HG02870 (cell line): Measurements from ENCODE around the gene AEN.
A peak's percentile ranks its signal among the peaks of the same experiment; 100 is the strongest.

Experiments
- ATAC-seq: cut with Tn5 transposase; IDR thresholded peaks from one replicate; pipeline ENCODE4 v1.9.1; 2021; ENCODE audit warnings: mild to moderate bottlenecking, moderate library complexity; ENCODE audit not compliant: unreplicated experiment

Gene AEN

DNA sequence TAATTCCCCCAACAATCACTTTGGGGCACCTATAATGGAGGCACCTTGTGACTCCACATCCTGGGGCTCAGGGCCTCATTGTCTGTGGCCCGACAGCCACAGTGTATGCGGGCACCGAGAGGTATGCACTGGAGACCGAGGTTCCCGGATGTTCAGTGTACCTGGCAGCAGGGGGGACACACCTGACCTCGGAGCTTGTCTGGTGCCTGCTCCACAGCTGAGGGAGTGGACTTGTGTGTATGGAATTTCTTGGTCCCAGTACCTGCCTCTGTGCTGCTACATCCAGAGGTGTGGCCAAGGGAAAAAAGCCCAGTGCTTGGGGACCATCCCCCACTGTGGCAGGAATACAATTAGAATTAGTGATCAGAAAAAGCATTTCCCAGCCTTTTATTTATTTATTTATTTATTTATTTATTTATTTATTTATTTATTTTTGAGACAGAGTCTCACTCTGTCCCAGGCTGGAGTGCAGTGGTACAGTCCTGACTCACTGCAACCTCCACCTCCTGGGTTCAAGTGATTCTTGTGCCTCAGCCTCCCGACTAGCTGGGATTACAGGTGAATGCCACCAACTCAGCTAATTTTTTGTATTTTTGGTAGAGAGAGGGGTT, 8.8 kb upstream of the AEN start:
- ATAC-seq: no peak

DNA sequence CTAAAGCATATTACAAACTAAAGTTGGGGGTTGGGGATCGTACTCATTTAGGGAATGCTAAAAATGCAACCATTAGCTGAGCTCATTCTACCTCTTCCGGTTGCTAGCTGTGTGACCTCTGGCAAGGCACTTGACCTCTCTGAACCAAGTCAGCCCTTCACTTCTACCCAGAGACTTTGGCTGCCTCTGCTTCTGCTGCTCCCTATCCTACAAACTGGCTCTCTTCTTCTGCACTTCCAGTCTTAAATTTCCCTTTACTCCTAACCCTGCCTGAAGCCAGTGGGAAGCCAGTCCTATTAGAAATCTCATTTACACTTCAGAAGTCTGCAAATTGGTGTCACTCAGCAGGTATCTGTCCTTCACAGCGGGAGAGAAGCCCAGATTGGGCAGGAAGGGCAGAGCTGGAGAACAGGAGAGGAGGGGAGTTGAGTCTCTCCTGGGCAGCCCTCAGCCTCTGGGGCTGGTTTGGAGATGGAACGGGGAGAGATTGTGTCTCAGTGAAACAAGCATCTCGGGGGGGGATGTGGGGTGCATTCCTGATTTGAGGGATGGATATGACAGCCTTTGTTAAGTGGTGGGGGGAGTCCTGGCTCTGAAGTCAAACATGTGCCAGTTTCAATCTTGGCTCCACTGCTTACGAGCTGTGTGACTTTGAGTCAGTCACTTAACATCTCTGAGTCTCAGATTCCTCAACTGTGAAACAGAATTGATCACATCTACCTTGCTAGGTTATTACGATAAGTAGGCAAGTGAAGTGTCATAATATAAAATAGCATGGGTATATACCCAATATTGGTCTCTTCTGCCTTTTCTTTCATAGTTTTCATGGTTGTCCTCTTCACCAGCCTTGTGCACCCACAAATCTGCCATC, 7.8 kb upstream of the AEN start:
- ATAC-seq: no peak

DNA sequence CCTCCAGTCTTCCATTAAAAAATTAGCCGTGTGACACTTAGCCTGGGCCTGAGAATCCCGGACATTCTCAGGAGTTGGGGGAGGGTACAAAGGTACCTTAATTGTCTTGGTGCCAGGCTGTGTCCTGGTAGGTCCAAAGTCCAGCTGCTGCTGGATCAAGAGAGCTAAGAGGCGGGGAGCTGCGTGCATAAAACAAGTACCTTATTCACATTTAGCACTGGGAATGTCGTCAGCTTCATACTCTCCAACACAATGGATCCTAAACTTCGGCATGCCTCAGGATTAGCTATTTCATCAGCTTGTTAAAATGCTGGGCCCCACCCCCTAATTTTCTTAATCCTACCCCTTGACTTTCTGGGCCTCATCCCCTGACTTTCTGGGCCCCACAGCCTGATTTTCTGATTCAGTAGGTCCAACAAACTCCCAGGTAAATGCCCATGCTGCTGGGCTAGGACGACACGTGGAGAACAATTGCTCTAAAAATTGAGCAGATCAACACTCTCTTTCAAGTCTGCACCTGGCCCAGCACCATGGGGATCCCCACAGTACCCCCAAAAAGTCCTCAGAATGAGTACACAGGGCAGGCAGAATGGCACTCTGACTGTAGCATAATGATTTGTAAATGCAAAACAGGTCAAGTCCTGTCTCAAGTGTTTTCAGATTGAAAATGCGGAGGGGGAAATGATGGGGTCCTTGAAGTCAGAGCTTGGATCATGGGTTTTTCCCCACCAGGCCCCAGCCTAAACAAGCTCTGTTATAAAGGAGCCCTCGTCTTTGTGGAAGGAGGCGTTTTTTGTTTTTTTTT, 5.6 kb upstream of the AEN start:
- ATAC-seq: peak; percentile 84

DNA sequence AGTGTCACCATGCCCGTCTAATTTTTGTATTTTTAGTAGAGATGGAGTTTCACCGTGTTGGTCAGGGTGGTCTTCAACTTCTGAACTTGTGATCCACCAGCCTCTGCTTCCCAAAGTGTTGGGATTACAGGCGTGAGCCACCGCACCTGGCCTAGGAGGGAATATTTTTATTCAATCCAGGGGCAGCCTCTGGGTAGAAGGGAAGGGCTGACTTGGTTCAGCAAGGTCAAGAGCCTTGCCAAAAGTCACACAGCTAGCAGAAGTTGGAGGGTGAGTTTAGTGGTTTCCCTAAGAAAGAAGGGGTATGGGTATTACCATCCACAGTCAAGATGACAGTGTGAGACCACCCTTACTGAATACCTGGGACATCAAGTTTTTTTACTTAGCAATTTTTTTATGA, 4.9 kb upstream of the AEN start:
- ATAC-seq: no peak

DNA sequence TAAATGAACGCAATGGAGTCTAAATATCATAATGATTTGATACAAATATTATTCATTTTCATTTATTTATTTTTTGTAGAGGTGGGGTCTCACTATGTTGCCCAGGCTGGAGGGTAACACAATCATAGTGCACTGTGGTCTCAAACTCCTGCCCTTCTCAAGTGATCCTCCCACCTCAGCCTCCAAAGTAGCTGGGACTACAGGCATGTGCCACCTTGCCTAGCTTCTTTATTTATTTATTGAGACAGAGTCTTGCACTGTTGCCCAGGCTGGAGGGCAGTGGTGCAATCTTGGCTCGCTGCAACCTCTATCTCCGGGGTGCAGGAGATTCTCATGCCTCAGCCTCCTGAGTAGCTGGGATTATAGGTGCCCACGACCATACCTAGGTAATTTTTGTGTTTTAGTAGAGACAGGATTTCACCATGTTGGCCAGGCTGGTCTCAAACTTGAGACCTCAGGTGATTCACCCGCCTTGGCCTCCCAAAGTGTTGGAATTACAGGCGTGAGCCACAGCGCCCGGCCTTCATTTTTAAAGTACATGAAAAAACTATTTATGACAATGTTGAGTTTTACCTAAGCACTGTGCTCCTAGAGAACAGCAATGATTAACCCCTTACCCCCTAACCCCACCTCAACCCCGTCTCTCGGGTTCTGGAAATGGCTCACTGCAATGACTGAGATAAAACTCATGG, 4.0 kb upstream of the AEN start:
- no peak for ATAC-seq

DNA sequence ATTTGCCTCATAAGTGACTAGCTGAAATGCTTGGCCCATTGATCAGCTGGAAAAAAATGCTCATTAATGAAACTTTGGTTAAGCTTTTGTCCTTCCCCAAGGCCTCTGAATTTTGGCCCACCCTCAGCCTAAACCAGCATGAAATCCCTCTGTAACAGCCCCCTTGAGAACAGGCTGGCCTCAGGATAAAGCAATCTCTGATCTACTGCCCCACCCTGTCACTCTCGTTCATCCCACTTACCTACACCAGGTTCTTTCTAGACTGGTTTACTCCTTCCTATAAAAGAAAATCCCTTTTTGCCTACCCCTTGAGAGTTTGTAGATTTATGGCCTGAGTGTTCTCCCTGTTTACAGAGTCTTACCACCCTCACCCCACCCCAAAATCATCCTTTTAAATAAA, 3.4 kb upstream of the AEN start:
- no peak for ATAC-seq

GRCh38 chr15:88618686-88619085, 2.5 kb upstream of the AEN start:
- ATAC-seq: no peak

DNA sequence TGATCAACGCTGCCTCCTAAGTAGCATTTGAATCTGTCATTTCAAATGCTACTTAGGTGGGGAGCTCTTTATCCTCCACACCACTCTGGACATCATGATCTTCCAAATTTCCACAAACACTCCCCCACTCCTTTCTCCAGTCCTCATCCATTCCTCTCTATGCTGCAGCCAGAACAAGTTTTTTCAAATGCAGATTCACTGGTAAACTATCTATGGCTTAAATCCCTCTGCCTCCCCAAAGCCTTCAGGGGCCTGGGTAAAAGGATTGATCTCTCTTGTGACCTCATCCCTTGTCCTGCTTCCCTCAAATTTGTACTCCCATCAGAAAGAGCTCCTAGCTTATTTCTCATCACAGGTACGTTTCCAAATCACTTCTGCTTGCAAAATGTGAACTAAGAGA, 1.3 kb upstream of the AEN start:
- ATAC-seq: no peak

- ATAC-seq: peak; percentile 38
Measured at GRCh38 chr15:88621789-88622604, 857 bp downstream of the AEN start.

- ATAC-seq: no peak
Measured at GRCh38 chr15:88622605-88622975, 1.4 kb downstream of the AEN start.

GRCh38 chr15:88623061-88623460, 1.9 kb downstream of the AEN start:
- ATAC-seq: peak; percentile 17

DNA sequence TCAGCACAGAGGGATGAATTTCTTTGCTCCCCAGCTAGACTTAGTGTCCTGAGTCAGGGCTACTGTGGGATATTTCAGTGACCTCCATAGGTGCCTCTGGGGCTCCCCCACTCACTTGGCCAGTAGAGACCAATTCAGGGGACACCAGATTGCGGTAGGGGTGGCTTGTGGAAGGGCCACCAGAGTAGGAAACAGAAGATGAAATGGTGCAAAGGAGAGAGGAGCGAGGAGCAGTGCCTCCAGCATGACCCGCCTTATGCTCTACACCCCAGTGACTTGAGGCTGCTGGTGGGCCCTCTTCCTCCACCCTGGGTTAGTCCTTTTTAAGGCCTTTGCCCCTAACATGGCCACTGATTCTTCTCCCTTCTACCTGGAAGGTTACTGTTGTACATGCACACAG, 2.5 kb downstream of the AEN start:
- no peak for ATAC-seq

DNA sequence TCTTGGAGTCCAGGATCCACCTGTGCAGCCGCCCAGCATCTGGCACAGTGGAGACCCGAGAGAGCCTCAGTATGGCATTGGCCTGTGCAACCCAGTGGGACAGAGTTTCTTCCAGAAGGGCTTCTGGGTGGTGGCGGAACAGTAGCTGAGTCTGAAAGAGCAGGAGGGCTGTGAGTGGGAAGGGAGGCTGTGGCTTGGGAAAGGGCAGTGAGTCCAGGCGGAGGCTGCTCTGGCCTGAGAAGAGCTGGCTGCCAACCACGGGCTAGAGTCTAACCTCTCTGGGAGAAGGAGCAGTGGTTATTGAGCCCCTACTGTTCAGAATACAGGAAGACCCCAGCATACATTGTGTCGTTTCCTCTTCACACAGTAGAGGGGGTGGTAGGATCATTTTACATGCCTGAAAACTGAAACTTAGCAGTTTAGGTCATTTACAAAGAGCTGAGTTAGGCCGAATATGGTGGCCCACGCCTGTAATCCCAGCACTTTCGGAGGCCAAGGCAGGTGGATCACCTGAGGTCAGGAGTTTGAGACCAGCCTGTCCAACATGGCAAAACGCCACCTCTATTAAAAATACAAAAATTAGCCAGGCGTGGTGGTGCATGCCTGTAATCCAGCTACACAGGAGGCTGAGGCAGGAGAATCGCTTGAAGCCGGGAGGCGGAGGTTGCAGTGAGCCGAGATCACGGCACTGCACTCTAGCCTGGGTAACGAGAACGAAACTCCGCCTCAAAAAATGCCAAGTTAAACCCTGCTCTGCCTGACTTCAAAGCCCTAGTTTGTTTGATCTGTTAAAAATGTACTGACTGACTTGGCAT, 3.2 kb downstream of the AEN start:
- ATAC-seq: peak; percentile 29

DNA sequence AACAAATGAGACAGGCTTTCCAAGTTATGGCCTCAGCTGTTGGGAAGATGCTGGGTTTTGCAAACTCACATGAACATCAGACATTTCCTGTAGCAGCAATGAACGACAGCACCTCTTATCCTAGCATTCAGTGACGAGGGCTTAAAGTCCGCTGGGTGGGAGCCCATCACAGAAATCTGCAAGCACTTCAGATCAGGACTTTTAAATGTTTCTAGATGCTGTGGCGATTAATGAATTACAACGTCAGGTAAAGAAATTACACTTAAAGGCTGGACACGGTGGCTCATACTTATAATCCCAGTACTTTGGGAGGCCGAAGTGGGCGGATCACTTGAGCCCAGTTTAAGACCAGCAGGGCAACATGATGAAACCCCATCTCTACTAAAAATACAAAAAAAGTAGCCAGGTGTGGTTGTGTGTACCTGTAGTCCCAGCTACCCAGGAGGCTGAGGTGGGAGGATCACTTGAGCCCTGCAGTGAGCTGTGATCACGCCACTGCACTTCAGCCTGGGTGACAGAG, 3.9 kb downstream of the AEN start:
- ATAC-seq: no peak

GRCh38 chr15:88625943-88626741, 5.0 kb downstream of the AEN start:
- no peak for ATAC-seq

DNA sequence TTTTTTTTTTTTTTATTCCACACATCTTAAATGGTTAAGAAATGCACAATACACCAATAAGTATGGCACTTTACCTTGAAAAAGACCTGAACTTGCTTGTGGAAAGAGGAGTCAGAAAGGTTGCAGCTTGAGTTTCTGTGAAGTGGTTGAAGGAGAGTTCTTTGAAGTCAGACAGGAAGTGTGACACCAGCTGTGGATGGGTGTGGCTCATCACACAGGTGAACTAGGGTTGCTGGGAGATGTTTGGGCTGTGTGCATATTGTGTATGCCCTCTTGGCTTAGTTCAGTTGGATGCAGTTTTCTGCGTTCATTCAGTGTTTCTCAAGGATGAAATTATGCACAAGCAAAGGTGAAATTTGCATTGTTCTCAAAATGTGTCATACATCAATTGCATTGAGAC, 6.3 kb downstream of the AEN start:
- ATAC-seq: peak; percentile 35

DNA sequence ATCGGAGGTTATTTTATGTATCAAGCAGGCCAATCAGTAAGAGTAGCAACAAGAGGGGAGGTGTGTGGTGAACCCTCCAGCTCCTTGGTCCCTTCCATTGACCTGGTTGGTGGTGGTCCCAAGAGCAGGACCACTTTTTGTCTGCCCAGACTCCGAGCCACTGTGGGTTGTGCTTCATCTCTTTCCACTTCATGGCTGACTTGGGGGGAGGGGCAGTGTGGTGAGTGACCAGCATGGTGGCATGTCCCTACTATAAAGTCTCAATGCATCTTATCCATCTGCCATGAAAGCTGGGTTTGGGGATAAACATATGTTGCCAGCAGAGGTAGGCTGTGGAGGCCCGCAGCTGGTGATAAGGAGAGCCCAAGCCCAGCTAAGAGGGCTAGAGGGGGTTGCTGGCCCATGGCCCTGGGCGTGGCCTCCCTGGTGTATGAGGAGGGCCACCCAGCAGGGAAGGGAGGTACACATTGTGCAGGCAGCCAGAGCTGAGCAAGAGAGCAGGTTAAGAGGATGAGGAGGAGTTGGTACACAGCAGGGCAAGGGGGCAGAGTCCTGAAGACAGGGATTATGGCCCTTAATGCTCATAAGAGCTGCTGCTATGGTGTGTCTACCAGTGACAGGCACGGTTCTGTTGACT, 7.0 kb downstream of the AEN start:
- ATAC-seq: no peak

DNA sequence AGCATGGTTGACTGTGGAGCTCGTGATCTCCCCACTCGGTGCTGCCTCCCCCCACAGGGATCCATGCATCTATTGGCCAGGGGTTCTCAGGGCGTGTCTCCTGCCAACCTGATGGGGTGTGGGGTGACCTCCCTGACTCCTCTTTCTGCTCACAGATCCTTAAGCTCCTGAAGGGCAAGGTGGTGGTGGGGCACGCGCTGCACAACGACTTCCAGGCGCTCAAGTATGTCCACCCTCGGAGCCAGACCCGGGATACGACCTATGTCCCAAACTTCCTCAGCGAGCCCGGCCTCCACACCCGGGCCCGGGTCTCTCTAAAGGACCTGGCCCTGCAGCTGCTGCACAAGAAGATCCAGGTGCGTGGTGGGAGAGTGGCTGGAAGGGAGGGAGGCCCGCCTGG, 7.9 kb downstream of the AEN start:
- no peak for ATAC-seq
